ENCODE measurements around the gene TSPAN18. TPM values are rescaled to one million over a fixed set of nuclear protein-coding genes. Genes with fewer than 3 reads are reported as not detected.

TSPAN18 gene
- total RNA-seq, 1 experiment from 2014 or later, result 0.77 TPM

- no peaks in the 10 kb centered on the region for H3K9me3 Mint-ChIP-seq (ENCODE audit: unreplicated experiment)
- no TSS peak for BruUV-seq (replicated peaks)
- no peaks in the 10 kb centered on the region for H3K36me3 Mint-ChIP-seq (ENCODE audit: insufficient read depth, unreplicated experiment)
- peaks cover 17% of the 10 kb centered on the region for H3K27me3 Mint-ChIP-seq (ENCODE audit: insufficient read depth, unreplicated experiment)
- intact Hi-C loops (cut with micrococcal nuclease), result no loop called here
- no peak overlapping the region for H3K27ac Mint-ChIP-seq (ENCODE audit: low read depth, unreplicated experiment)
- no peaks in the 10 kb centered on the region for H3K4me1 Mint-ChIP-seq (ENCODE audit: insufficient read depth, unreplicated experiment)
- H3K4me3 Mint-ChIP-seq (ENCODE audit: unreplicated experiment), result no peak overlapping the region
- no peak for DNase-seq (ENCODE audit: unreplicated experiment)
- TF ChIP-seq CTCF (IDR thresholded peaks at IDR 0.05; ENCODE audit: unreplicated experiment), result no peak
- ChIA-PET POLR2A (interaction anchor here (1.5 kb wide), 1 partner anchor 9 kb away, joined by 4 read pairs; no protein-coding TSS in a partner anchor), CTCF (no interaction called here)
Measured at GRCh38 chr11:44853666-44854065, 126.9 kb downstream of the TSPAN18 start.

- Mint-ChIP-seq H3K4me1 (ENCODE audit: insufficient read depth, unreplicated experiment) (no peaks in the 10 kb centered on the region), H3K36me3 (ENCODE audit: insufficient read depth, unreplicated experiment) (no peaks in the 10 kb centered on the region), H3K9me3 (ENCODE audit: unreplicated experiment) (no peaks in the 10 kb centered on the region), H3K27me3 (ENCODE audit: insufficient read depth, unreplicated experiment) (peaks cover 17% of the 10 kb centered on the region), H3K27ac (ENCODE audit: low read depth, unreplicated experiment) (no peak overlapping the region), H3K4me3 (ENCODE audit: unreplicated experiment) (no peak overlapping the region)
- CTCF ChIA-PET, result no interaction called here
- intact Hi-C loops (cut with micrococcal nuclease), result no loop called here
- POLR2A ChIA-PET, result no interaction called here
- DNase-seq (ENCODE audit: unreplicated experiment), result no peak
- no peak for TF ChIP-seq CTCF (IDR thresholded peaks at IDR 0.05; ENCODE audit: unreplicated experiment)
- BruUV-seq (replicated peaks), result no TSS peak
Measured at GRCh38 chr11:44854086-44854485, 127.3 kb downstream of the TSPAN18 start.

GRCh38 chr11:44854741-44855492 is 128.2 kb downstream of the TSPAN18 start:
- no peak for DNase-seq (ENCODE audit: unreplicated experiment)
- no peak overlapping the region for H3K4me3 Mint-ChIP-seq (ENCODE audit: unreplicated experiment)
- intact Hi-C loops (cut with micrococcal nuclease), result no loop called here
- ChIA-PET CTCF (no interaction called here), POLR2A (interaction anchor here (0.7 kb wide), 1 partner anchor 31 kb away, joined by 3 read pairs; no protein-coding TSS in a partner anchor)
- no peaks in the 10 kb centered on the region for H3K36me3 Mint-ChIP-seq (ENCODE audit: insufficient read depth, unreplicated experiment)
- peaks cover 21% of the 10 kb centered on the region for H3K27me3 Mint-ChIP-seq (ENCODE audit: insufficient read depth, unreplicated experiment)
- no peaks in the 10 kb centered on the region for H3K4me1 Mint-ChIP-seq (ENCODE audit: insufficient read depth, unreplicated experiment)
- no peak for TF ChIP-seq CTCF (IDR thresholded peaks at IDR 0.05; ENCODE audit: unreplicated experiment)
- H3K9me3 Mint-ChIP-seq (ENCODE audit: unreplicated experiment), result no peaks in the 10 kb centered on the region
- BruUV-seq (replicated peaks), result no TSS peak
- no peak overlapping the region for H3K27ac Mint-ChIP-seq (ENCODE audit: low read depth, unreplicated experiment)

GRCh38 chr11:44855493-44855849 is 128.7 kb downstream of the TSPAN18 start:
- no peak overlapping the region for H3K4me3 Mint-ChIP-seq (ENCODE audit: unreplicated experiment)
- no peak overlapping the region for H3K27ac Mint-ChIP-seq (ENCODE audit: low read depth, unreplicated experiment)
- ChIA-PET POLR2A (no interaction called here), CTCF (no interaction called here)
- BruUV-seq (replicated peaks), result no TSS peak
- peaks cover 27% of the 10 kb centered on the region for H3K27me3 Mint-ChIP-seq (ENCODE audit: insufficient read depth, unreplicated experiment)
- no peaks in the 10 kb centered on the region for H3K9me3 Mint-ChIP-seq (ENCODE audit: unreplicated experiment)
- no peak for TF ChIP-seq CTCF (IDR thresholded peaks at IDR 0.05; ENCODE audit: unreplicated experiment)
- no peaks in the 10 kb centered on the region for H3K36me3 Mint-ChIP-seq (ENCODE audit: insufficient read depth, unreplicated experiment)
- no peaks in the 10 kb centered on the region for H3K4me1 Mint-ChIP-seq (ENCODE audit: insufficient read depth, unreplicated experiment)
- DNase-seq (ENCODE audit: unreplicated experiment), result no peak
- intact Hi-C loops (cut with micrococcal nuclease), result no loop called here

All from MCF 10A (cell line).